GM12872 (cell line): Measurements from ENCODE around the gene TRAPPC14.

Experiments
- CTCF ChIP-seq: IDR thresholded peaks from 3 replicates; pipeline ENCODE4 v1.5.1; 2011; ENCODE audit warnings: low read depth, mild to moderate bottlenecking, low read length, moderate library complexity; ENCODE audit not compliant: insufficient read depth

TRAPPC14 gene

GRCh38 chr7:100137851-100138760 lies 20.4 kb downstream of the TRAPPC14 start:
- no peak for TF ChIP-seq CTCF

- TF ChIP-seq CTCF, result peak; percentile 99
Measured at GRCh38 chr7:100132697-100133151, 25.8 kb downstream of the TRAPPC14 start.

- no peak for TF ChIP-seq CTCF
Measured at GRCh38 chr7:100132126-100132525, 26.4 kb downstream of the TRAPPC14 start.

- peak; percentile 85 for TF ChIP-seq CTCF
Measured at GRCh38 chr7:100130608-100131453, 27.7 kb downstream of the TRAPPC14 start.

- TF ChIP-seq CTCF, result no peak
Measured at GRCh38 chr7:100128637-100128963, 29.9 kb downstream of the TRAPPC14 start.

GRCh38 chr7:100127866-100128636 lies 30.5 kb downstream of the TRAPPC14 start:
- no peak for TF ChIP-seq CTCF
